Uterus (tissue), 4 donors: Measurements from ENCODE around the gene ZBTB47. TPM values are rescaled to one million over a fixed set of nuclear protein-coding genes. Genes with fewer than 3 reads are reported as not detected.

Experiments used
- DNase-seq, 2 donors: peaks; one replicate each; pipeline ENCODE4 v3.0.0-alpha.2; 2019 to 2020
- H3K27ac ChIP-seq, 2 donors: fragments of 200-600 bp; sonication (generic); 1 replicate in 1 of 2; 2 replicates in 1 of 2; pipeline ENCODE4 v1.5.1; 2016 to 2018
- H3K27me3 ChIP-seq, 2 donors: fragments of 200-600 bp; sonication (generic); one replicate each; pipeline ENCODE4 v1.5.1; 2018 to 2019; ENCODE audit warnings: control low read depth in 1 of 2
- H3K36me3 ChIP-seq, 2 donors: fragments of 200-600 bp; sonication (generic); one replicate each; pipeline ENCODE4 v1.5.1; 2019; ENCODE audit warnings: control low read depth in 1 of 2
- H3K4me1 ChIP-seq, 2 donors: fragments of 200-600 bp; sonication (generic); one replicate each; pipeline ENCODE4 v1.5.1; 2018 to 2019; ENCODE audit warnings: control low read depth in 1 of 2
- H3K4me3 ChIP-seq, 2 donors: fragments of 200-600 bp; sonication (generic); 1 replicate in 1 of 2; 2 replicates in 1 of 2; pipeline ENCODE4 v1.5.1; 2018 to 2019; ENCODE audit warnings: mild to moderate bottlenecking in 1 of 2
- H3K9me3 ChIP-seq, 2 donors: fragments of 200-600 bp; sonication (generic); one replicate each; pipeline ENCODE4 v1.5.1; 2019; ENCODE audit warnings: control low read depth in 1 of 2
- CTCF ChIP-seq, 4 experiments: fragments of 200-600 bp in 2 of 4; fragments of 450-650 bp in 2 of 4; sonication (generic) in 2 of 4; IDR thresholded peaks; one replicate each; pipeline ENCODE4 v1.5.1; 2016 to 2019; ENCODE audit warnings: antibody characterized with exemption in 4 of 4, mild to moderate bottlenecking in 2 of 4, moderate library complexity in 1 of 4
- POLR2A ChIP-seq, 2 donors: fragments of 450-650 bp; IDR thresholded peaks; one replicate each; pipeline ENCODE4 v1.6.1; 2016; ENCODE audit warnings: antibody characterized with exemption in 2 of 2, mild to moderate bottlenecking in 1 of 2, moderate library complexity in 1 of 2
- intact Hi-C: fragments of 100-400 bp; cut with DNase I; formaldehyde crosslinking; loops from one replicate; pipeline ENCODE4 v1.15.1; 2023; ENCODE audit warnings: low total_unique reads
- total RNA-seq, 4 donors: library from RNA; depleted of rRNA in 3 of 4; stranded (reverse); fragments of >200 nt in 3 of 4; gene quantifications; one replicate each; pipeline versions ENCODE4 v1.1.0 to v1.2.4, GENCODE V29; 2014 to 2023
- donor health status: DM: yes; HTN: yes; CAD: no.

ZBTB47 gene
- 10 to 100 TPM; 29.1 to 44.7 (median 32.1) TPM for total RNA-seq

- Histone ChIP-seq H3K27me3 (no peaks in the 10 kb centered on the region), H3K4me1 (peaks cover 3 to 21% of the 10 kb centered on the region in 2 donors), H3K4me3 (peak within 1 kb of the TSS; percentile 87 to 88), H3K36me3 (no peaks in the 10 kb centered on the region), H3K27ac (peak within 1 kb of the TSS; percentile 98 to 99), H3K9me3 (no peaks in the 10 kb centered on the region)
- DNase-seq: peak in 1 of 2 donors; percentile 60
- intact Hi-C loops: loop anchor here (10.0 kb wide), 1 partner anchor 49 kb away; the partner anchor contains the start of gene NKTR
- TF ChIP-seq POLR2A (IDR thresholded peaks at IDR 0.05): no peak
- no peak for TF ChIP-seq CTCF (IDR thresholded peaks at IDR 0.05)
Observed at GRCh38 chr3:42653560-42654330, at the start of gene ZBTB47. Gene ZBTB47 (plus strand): TSS chr3:42653697. CDS start chr3:42658356, 4,659 bp downstream.

GRCh38 chr3:42605546-42606173 lies 47.8 kb upstream of the ZBTB47 start:
- H3K4me3 ChIP-seq: no peak overlapping the region
- no peaks in the 10 kb centered on the region for H3K36me3 ChIP-seq
- DNase-seq: no peak
- no peak for TF ChIP-seq POLR2A (IDR thresholded peaks at IDR 0.05)
- TF ChIP-seq CTCF (IDR thresholded peaks at IDR 0.05): no peak
- H3K27me3 ChIP-seq: no peaks in the 10 kb centered on the region
- intact Hi-C loops: loop anchor here (10.0 kb wide), 1 partner anchor 49 kb away; the partner anchor contains the start of gene ZBTB47
- H3K27ac ChIP-seq: no peak overlapping the region
- H3K4me1 ChIP-seq: no peaks in the 10 kb centered on the region
- no peaks in the 10 kb centered on the region for H3K9me3 ChIP-seq

GRCh38 chr3:42608581-42608980 lies 44.9 kb upstream of the ZBTB47 start:
- H3K27me3 ChIP-seq: no peaks in the 10 kb centered on the region
- H3K4me3 ChIP-seq: no peak overlapping the region
- H3K4me1 ChIP-seq: no peaks in the 10 kb centered on the region
- no peaks in the 10 kb centered on the region for H3K9me3 ChIP-seq
- no peak for TF ChIP-seq CTCF (IDR thresholded peaks at IDR 0.05)
- no peak for TF ChIP-seq POLR2A (IDR thresholded peaks at IDR 0.05)
- intact Hi-C loops: loop anchor here (10.0 kb wide), 1 partner anchor 46 kb away; the partner anchor contains the start of gene ZBTB47
- peak overlapping the region in 1 of 2 donors; percentile 78 for H3K27ac ChIP-seq
- H3K36me3 ChIP-seq: no peaks in the 10 kb centered on the region
- peak in 1 of 2 donors; percentile 32 for DNase-seq

- no peaks in the 10 kb centered on the region for H3K27me3 ChIP-seq
- intact Hi-C loops: no loop called here
- DNase-seq: no peak
- no peaks in the 10 kb centered on the region for H3K9me3 ChIP-seq
- TF ChIP-seq CTCF (IDR thresholded peaks at IDR 0.05) (no peak), POLR2A (IDR thresholded peaks at IDR 0.05) (no peak)
- H3K4me1 ChIP-seq: no peaks in the 10 kb centered on the region
- H3K4me3 ChIP-seq: no peak overlapping the region
- H3K27ac ChIP-seq: peak overlapping the region; percentile 1 to 78
- H3K36me3 ChIP-seq: no peaks in the 10 kb centered on the region
Observed at GRCh38 chr3:42610976-42611375, 42.5 kb upstream of the ZBTB47 start.

GRCh38 chr3:42612217-42612616 lies 41.3 kb upstream of the ZBTB47 start:
- Histone ChIP-seq H3K36me3 (no peaks in the 10 kb centered on the region), H3K4me3 (no peak overlapping the region), H3K27ac (peak overlapping the region in 1 of 2 donors; percentile 78), H3K9me3 (no peaks in the 10 kb centered on the region), H3K4me1 (no peaks in the 10 kb centered on the region), H3K27me3 (no peaks in the 10 kb centered on the region)
- no peak for TF ChIP-seq POLR2A (IDR thresholded peaks at IDR 0.05)
- no peak for TF ChIP-seq CTCF (IDR thresholded peaks at IDR 0.05)
- intact Hi-C loops: no loop called here
- no peak for DNase-seq
